DMS 273 (cell line): ENCODE results near the gene A1CF.

Source experiments
- DNase-seq: peaks from one replicate; lab custom pipeline; 2025; ENCODE audit not compliant: unreplicated experiment; lab: John Stamatoyannopoulos, UW

The A1CF gene

DNA sequence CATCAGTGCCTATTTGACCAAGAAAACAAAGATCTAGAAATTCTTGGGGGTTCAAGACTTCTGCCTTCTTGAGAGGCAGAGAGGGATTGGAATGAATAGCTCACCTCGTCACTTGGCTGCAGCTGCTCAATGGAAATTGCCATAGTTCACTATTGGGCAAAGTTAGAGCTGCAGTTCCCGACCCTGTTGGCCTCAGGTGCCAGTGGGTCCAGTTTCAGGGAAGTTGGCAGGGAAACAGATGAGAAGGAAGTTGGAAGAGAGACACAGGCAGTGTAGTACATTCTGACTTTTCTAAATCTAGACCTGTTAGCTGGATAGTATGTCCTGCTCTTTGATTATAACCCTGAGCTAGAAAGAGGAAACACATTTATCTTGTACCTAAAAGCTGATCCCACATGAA is 19.1 kb downstream of the A1CF start:
- no peak for DNase-seq

DNA sequence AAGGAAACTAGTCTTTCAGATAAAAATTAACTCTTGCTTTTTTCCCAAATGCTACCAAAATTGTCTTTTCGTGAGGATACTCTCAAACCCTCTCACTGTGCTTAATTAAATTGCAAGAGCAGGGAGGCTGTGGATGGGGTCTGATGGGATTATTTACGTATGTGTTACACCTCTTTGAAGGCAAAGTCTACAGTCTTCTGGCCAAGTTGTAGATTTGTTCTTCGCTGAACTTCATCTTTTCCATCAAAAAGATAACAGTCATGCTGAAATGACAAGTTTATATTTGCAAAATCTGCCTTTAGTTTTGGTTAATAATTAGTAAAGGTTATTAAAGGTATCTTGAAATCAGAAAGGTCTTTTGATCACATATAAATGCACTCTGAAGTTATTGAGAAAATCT is 22.7 kb downstream of the A1CF start:
- DNase-seq = no peak

DNA sequence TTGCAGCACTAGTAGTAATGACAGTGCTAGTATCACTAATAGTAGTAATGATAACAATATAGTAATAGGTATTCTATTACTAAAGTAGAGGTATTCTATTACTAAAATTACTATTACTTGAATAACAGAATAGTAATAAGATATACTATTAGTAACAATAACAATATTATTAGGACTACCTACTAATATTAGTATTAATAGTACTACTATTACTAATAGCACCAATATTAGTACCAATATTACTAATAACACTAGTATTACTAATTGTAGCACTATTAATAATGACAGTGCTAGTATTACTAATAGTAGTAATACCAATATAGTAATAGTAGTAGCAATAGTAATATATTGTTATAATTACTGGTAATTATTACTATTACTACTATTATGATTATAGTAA is 24.1 kb downstream of the A1CF start:
- DNase-seq = no peak

DNA sequence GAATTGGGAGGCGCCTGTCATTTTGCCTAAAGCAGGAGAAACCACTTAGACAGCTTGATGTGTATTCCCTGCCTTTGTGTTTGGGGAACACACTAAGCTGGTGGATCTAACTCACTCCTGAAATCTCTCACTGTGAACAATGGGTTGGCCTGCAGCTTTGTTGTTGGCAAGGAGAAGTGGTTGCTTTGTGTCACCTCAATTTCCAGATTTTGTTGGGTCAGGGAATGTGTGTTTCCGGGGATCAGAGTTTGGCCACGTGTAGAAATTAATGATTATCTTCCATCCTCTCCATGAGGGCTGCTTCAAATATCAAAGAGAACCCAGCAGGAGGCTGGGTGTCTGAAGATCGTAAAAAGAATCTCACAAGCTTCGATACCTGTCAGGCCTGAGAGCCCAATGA is 27.8 kb downstream of the A1CF start:
- DNase-seq = no peak

DNA sequence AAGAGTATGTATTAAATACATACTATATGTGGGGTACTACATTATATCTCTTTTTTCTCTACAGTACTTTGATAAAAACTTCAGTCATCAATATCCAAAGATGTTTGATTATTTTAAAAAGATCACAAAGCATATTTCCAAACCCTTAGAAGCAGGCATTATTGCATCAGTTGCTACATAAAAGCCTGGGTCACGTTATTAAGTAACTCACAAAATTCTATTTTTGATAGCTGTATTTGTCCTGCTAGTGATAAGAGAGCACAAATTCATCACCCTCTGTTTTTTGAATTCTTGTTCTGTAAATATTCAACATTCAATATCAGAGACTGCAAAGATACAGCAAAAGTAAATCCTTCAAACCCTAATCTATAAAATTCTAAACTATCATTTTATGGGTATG is 30.0 kb downstream of the A1CF start:
- no peak for DNase-seq

DNA sequence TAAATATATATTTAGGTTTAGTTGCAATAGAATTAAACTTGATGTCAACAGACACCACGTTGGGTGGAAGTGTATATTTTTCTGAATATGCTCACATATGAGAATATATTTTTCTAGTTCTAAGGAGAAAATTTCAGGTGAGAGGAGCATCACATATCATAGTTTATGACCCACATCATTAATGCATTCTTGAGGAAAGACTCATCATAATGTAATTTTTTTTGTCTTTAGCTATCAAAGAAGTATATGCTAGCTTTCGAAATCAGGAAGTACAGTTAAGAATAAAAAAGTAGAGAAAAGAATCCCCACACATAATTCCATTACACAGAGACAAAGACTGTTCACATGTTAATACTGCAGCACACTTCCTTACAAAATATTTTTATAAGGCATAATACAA is 30.4 kb downstream of the A1CF start:
- DNase-seq = no peak

DNA sequence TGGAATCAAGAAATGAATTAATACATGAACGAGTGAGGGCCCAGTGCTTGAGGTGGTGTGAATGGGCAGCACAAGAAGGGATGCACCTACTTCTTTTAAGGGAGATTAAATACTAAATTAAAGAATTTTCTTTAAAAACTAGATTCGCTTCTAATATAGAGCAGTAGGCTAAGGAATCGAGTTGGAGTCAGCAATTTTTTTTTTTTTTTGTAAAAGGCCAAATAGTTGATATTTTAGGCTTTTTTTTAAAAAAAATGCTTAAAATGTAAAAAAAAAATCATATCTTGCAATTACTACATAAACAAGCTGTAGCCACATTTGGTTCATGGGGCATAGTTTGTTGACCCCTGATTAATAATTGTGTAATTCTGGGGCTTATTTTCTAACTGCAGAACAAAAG is 31.9 kb downstream of the A1CF start:
- no peak for DNase-seq

DNA sequence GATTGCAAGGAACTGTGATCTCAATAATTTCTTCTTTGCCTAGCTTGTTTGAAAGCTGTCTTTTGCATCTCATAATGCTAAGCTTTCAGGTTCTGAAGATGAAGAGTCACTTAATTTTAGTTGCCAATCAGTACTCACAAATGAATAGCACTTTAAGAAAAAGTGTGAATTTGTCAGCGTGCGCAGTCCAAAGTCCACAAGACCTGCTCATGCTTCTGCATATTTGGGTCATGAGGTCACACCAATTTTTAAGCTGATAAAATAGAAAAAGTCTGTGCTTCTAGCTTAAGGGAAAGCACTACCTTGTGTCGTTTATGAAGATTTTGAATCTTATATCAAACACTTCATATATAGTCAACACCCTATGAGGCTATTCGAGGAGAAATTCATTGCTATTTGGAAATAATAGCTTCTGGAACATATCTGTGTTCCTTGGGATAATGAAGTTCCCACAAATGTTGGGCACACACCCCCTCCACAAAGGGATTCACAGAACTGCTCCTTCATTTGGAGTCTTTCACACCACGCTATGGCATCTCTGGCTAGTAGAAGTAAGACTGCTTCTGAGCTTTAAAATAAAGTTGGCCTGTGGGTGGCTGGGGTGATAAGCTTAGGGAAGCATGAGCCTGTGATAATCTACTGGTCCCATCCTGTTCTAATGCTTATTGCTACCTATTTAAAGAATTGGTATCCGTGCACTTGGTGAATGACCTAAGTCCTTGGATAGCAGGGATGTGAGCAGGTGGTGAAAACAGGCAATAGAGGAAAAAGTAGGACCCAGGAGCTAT is 33.3 kb downstream of the A1CF start:
- DNase-seq = no peak

DNA sequence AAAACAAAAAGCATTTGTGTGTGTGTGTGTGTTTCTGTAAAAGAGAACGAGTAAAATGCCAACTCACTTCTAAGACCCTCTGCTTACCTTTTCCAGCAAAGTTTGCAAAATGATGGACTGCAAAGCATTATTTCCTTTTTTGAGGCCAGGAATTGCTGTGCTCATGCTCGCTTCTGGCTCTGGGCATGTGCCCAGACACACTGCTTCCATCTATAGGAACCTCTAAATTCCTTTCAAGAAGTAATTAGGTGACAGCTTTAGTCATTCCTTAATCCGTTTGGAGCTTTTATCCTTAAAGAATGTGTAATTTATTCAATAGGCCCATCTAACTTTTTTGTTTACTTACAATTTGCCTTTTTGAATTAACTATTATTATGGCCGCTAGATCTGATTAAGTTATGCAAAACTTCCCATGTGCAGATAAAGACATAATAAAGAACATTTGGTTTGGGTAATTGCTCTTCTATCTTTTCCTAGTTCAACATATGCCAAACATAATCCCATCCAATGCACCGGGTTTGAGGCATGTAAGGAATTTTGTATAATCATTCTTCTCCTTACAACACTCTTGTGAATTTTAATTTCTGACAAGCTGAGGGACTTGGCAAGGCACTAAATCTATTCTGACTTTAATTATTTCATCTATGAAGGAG is 34.7 kb downstream of the A1CF start:
- no peak for DNase-seq

DNA sequence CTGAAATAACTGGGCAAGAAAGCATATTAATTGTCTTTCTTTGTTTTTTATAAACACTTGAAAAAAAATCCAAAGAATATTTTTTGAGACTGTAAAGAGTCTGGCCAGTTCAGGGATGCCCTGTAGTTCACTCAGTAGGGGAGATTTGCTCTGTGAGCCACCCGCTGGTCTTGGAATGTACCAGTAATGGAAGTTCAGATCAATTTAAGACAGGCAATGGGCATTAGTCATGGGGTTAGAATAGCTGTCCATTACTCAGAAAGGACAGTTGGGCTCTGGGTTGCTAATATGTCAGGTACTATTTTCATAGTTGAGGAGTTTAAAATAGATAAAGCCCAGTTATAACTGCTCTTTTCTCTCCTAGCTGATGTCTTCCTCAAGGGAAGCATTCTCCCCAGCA is 38.7 kb downstream of the A1CF start:
- DNase-seq = no peak

DNA sequence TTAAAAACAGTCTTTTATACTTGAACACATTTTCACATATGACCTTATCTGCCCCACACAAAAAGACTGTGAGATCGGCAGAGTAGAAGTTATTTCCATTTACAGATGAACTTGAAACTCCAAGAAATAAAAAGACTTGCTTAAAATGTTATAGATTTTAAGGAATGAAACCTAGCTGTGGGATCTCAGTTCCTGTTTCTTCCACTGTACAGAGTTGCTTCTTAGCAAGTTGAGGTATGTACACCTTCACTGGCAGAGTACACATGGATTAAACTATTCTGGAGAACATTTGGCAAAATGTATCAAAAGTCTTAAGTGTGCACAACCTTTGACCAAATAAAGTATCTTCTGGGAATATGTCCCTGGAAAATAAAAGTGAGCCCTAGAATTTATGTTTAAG is 48.3 kb downstream of the A1CF start:
- no peak for DNase-seq

DNA sequence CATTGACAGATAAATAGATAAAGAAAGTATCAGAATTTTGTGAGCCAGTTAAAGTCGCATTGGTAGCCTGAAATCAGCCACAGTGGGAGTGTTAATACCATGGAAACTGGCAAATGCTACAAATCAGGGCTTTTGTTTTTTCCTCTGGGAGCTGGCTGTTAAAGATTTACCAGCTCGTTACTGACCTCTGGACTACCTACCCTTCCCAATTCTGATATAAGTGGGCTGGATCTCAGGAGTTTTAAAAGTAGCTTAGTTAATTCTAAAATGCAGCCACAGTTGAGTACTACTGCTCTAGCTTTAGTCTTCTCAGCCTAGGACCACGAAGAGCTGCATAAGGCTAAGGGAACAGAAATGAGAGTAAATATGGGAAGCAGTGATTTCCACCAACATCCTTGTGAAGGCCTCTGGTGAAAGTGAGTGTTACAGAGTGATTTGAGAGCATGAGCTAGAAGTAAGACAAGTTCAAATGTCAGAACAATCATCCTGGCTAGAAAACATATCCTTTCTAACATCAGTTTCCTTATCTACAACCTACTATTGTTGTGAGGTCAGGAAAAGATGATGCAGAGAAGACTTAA is 53.2 kb downstream of the A1CF start:
- DNase-seq = no peak

DNA sequence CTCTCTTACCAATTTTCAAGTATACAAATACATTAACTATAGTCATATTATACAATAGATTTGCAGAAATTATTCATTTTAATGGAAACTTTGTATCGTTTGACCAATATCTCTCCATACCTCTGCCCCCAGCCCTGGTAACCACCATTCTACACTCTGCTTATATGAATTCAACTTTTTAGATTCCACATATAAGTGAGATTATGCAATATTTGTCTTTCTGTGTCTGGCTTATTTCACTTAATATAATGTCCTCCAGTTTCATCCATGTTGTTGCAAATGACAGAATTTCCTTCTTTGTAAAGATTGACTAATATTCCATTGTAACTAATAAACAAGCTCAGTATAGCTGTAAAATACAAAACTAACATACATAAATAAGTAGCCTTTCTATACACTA is 55.4 kb downstream of the A1CF start:
- DNase-seq = no peak

DNA sequence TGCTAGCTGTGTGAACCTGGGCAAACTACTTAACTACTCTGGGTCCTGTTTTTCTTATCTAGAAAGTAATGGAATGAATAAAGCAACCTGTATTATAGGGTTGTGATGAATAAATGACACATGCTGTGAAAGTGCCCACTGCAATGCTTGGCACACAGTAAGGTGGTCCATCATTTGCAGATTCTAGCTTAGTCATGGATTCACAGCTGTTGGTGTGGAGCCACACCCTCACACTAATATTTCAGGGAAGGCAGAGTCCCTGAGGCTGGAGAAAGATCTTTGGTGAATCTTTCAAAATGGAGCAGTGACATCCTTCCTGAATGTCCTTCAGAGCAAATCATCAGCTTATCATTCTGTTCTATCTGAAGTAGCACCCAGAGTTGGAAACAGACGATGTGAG is 60.6 kb downstream of the A1CF start:
- no peak for DNase-seq

DNA sequence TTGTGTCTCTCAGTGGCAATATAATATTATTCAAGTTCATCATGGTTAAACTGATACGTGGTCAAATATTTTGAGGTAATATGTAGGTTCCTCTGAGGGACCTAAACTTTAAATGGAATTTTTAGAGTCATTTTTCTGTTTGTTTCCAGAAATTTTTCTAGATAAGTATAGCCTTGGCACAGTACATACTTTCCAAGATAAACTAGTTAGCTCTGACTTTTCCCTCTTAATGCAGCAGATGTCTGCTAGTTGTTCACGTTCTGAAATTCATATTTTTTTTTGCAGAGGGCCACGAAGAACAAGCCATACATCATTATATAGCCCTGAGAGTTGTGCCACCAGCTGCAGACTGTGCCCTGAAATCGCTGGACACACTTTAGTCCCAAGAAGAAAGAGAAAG is 61.6 kb downstream of the A1CF start:
- no peak for DNase-seq

DNA sequence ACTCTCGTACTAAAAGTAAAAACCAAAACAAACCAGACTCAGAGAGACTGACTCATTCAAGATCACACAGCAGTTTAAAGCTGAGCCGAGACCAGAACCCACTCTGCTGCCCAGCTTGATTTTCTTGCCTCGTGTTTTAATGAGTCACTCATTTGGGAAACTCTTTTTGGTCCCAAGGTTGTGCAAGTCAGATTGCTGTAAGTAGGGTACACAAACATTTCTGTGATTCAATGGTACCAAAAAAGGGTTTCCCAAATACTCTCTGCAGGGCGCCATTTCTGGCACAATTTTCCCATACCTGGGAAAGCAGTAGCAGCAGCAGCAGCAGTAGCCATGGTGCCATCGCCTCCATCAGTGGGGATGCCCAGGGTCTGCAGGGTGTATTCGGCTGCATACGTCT is 75.8 kb downstream of the A1CF start:
- DNase-seq = no peak

DNA sequence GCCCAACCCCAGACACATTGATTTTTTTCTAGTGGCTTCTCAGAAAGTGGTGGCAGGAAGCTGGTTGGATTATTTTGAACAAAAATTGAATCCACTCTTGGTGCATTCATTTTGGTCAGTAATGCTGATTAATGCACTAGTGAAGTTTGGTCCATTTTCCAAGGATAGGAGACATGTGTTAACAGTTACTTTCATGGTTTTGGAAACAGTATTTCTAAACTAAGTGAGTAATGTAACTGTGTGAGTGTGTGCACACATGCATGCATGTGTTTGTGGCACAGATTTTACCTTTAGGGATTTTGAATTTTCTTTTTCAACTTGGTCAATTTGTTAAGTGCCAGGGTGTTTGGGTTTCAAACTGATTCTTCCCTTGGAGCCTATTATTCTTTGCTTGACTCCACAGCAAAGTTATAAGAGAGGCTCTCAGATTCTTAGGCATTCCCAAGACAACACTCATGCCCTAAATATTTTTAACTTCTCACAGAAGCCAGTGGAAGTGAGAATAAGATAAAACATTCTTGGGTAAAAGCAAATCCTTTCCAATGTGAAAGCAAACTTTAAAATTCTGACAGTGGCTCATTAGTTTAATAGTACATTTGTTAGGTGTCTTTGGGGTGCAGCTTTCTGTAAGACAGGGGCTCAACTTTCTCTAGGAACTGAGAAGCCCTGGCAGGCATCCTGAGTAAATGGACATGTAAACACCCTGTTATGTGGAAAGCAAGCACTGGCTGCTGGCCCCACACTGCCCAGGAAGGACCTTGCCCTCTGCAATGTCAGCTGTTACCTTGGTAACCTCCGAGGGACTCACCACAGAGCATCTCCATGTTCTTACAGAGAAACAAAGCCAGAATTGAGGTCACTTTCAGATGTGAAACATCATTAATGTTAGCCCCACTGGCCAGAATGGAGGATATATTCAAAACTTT is 77.3 kb downstream of the A1CF start:
- DNase-seq = no peak

DNA sequence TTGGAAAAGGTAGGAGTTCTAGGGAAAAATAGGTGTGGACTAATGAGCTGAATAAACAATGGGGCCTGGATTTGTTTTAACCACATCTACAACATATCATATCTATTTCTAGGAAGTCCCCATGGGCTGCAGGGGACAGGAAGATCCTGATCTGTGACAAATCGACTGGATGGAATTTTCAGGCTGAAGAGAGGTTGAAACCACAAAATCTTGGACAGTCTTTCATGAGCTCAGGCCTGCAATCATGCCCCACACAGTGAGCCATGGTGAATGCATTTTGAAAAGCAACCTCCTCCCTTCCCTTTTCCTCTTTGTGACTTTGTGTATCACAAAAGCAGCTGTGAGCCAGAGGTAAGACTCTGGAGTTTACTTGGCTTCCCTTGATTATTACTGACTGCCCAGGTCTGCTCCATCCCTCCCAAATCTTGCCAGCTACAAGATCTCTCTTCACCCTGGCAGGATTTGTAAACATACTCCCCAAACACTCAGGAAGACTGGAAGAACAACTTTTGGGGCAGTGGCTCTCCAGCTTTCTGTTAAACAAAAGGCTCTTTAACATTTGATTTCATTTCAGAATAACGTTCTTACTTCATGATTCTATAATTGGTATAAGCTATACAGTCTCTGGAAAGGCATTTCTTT is 79.3 kb downstream of the A1CF start:
- DNase-seq = no peak

DNA sequence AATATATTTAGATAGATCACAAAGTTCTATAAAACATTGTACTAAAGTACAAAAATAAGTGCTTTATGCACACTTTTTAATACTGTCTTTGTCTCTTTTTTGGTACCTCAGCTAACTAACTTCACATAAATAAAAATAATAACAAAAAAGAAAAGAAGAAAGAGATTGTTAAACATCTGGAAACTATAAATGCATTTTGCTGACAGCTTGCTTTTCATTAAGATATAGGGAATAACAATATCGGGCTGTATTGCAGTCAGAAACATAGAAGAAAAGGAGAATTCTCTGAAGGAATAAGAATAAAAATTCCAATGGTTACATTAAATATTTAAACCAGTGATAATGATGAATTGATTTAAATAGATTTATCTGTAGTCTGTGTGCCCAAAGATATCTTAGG is 85.8 kb downstream of the A1CF start:
- no peak for DNase-seq

DNA sequence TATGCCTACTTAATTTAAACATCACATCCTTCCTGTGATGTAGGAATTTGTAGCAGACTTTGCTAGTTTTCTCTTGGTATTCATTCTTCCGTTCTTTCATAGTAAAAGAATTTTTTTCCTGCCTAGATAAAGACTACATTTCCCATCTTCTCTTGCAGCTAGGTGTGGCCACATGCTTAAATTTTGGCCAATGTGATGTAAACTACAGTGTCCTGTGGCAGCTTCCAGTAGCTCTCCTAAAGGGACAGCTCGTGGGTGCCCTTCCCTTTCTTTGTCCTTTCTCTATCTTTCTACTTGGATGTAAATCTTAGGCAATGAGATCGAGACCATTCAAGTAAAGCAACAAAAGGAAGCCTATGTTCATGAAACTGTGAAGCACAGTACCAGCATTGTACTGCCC is 87.1 kb downstream of the A1CF start:
- no peak for DNase-seq

DNA sequence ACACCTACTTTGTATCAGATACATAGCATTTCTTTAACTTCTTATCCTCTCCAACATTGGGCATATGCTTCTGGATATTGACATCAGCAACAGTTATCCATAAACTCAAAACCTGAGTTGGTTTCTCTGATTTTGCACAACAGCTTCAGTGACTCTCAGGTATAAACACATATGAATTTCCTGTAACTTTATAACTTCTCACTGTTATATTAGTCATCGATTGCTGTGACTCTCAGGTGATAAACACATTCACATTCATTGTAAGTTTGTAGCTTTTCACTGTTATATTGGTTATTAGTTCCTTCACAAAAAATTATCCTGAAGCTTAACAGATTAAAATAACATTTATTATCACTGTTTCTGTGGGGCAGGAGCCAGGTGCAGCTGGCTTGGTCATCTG is 88.7 kb downstream of the A1CF start:
- DNase-seq = no peak
